HUDEP-2 (cell line): ENCODE measurements around the gene DEAF1.

Source experiments
- DNase-seq, 76 experiments: peaks; one replicate each; lab custom pipeline; 2025; ENCODE audit not compliant: unreplicated experiment in 76 of 76; lab: John Stamatoyannopoulos, UW

The DEAF1 gene

DNA sequence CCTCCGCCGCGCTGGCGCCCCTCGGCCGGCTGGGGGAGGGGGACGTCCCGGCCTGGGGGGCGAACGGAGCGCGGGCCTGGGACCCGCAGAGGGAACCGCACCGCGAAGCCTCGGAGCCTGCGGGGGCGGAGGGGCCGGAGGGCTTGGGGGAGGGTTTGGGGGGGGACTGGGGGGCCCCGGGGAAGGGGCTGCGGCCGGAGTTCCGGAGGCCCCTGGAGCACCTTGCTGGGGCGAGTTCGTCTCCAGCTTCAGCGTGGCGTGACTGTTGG is 67.8 kb downstream of the DEAF1 start:
- no peak for DNase-seq

DNA sequence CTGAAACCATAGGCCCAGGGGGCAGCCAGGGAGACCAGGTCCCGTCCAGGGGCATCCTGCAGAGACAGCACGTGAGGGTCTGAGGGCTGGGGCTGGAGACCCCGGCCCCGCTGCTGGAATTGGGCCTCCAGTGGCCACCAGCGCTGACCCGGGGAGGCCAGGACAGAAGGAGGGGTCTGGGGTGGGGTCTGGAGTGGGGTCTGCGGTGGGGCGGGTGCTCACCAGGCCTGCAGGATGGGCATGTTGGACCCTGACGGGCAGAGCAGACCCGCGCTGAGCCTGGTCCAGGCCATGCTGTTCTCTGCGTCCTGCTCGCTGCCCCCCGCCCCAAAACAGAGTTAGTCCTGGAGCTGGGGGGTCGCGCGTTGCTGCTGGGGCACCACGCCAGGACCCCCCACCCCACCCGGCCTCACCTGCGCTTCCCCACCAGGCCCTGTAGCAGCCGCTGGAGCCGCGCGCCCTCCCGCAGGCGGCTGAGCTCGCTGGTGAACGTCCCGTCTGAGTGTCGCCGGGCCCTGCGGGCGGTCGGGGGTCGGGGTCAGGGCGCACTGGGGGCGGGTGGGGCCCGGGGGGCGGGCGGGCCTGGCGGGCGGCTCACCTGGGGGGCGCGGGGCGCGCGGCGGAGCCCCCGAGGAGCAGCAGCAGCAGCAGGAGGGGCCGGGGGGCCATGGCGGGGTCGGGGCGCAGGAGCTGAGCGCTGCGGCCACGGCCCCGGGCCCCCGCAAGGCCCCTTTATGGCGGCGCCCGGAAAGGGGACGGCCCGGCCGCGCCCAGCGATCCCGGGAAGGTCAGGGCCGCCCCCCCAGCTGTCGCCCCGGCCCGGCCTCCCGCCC is 68.3 kb downstream of the DEAF1 start, which contains the start of gene SCT:
SCT (minus strand) TSS at position 707 of the 833 bp plus-strand sequence; CDS start at position 669, 38 bp downstream.
- DNase-seq = no peak

DNA sequence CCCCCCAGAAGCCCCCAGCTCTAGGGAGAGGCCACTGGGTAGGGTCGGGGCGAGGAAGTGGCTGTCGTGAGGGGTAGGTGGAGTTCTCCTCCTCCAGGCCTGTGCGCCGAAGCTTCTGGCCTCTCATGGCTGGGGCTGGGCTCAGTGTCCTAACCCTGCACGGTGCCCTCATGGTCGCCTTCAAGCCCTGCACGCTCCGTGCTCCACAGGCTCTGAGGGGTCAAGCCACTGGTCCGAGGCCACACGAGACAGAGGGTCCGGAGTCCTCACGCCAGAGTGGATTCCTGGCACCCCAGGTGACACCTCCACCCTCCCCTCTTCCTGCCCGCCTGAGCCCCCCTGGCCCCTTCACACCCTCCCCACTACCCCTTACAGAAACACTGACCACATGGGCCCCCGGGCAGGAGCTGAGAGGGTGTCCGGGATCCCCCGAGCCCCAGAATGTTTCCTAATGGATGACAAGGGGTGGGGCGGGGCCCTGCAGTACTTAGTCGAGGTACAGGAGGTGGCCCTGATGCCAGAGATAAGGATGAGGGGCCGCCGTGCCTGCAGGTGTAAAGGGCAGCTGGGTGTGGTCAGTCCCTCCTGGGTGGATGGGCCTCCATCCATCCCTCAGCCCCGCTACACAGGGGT is 69.3 kb downstream of the DEAF1 start:
- DNase-seq = no peak

DNA sequence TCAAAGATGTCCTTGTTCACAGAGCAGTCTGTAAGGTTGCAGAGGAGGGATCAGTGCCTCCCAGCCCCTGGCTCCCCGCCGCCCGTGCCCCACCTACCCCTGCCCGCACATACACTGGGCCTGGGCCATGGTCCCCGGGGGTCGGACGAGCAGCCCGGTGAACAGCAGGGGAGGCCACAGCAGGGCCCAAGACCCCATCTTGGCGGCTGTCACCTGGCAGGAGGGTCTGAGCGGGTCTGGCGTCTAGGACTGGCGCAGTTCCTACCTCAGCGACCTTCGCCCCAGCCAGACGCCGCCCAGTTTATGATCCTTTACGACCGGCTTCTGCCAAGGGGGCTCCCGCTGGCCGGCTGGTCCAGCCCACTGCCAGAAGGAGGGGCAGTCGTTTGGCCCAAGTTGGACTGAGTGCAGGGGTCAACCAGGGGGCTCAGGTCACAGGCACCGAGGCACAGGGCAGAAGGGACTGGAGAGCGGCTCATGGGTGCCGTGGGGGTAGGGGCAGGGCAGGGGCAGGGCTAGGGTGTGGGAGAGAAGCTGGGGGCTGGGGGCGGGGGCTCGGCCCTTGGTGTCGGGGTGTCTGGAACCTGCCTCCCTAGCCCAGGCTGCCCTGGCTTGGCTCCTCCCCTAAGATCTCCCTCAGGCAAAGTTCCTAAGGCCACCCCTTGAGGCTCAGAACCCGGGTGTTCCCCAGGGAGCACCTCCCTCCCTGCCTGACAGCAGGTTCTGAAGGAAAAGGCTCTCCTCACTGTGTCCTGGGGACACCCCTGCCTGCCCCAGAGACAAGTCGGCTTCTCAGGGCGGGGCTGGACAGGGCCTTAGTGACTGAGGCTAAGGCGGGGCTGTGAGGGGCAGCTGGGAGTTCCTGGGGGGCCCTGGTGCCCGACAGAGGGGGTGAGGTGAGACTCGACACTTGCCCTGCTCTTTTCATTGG is 70.1 kb downstream of the DEAF1 start, which contains the start of gene CDHR5:
CDHR5 (minus strand) TSS at position 251 of the 931 bp plus-strand sequence; CDS start at position 198, 53 bp downstream.
- DNase-seq = no peak

DNA sequence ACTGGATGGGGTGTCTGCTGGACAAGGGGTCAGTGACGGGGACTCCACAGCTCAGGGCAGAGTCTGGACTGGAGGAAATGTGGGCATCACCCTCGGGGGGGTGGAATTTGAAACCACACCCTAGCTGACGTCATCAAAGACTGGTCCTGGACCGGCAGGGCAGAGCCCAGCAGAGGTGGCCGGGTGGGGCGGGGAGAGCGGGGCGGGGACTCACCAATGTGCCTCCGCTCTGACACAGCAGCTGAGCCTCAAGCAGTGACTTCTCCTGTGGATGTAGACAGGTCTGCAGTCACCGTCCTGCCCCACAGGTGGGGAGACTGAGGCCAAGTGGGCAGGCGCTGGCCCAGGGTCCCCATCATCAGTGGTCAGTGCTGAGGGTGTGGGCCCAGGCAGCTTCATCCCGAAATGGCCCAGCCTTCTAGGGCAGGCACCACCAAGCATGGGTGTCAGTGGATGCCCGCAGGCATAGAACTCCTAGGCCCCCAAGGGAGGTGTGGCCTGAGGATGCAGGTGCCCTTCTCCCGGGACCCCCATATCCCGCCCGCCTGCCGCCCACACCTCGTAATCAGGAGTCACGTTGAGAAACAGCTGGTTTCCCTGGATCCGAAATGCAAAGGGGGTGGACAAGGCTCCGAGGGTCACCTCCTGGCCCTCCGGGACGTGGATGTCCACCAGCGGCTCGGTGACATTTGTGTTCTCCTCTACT is 70.9 kb downstream of the DEAF1 start:
- DNase-seq = peak in 43 of 76 experiments; percentile 8 to 69 (median 38)

DNA sequence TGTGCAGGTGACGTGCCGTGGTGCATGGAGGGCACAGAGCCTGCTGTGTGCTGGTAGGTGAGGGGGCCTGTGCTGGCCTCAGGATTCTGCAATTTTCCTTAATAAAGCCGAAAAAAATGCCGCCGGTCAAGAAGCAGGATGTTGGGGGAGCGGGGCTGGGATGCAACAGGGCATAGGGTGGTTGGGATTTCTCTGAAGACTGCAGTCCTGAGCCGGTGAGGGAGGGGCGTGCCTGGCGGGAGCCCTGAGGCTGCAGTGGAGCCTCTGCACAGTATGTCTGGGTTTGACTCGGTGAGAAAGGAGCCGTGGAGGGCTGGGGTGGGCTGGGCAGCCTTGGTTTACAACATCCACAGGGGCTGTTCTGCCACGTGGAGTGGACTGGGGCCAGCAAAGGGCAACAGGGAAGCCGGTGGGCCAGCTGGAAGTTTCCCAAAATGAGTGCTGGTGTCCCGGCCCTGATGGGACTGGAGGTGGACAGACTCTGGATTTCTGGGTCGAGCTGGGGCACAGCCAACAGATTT is 71.6 kb downstream of the DEAF1 start:
- no peak for DNase-seq

DNA sequence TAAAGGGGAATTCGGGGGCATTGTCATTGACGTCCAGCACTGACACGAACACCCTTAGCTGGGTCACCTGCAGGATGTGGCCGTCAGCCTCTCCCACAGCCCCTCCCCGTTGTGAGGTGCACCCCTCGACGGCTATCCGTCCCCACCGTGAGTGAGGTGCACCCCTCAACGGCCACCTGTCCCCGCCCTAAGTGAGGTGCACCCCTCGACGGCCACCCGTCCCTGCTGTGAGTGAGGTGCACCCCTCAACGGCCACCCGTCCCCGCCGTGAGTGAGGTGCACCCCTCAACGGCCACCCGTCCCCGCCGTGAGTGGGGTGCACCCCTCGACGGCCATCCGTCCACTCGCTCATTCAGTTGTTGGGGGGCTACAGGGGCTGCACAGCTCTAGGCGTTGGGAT is 73.2 kb downstream of the DEAF1 start:
- DNase-seq = no peak

DNA sequence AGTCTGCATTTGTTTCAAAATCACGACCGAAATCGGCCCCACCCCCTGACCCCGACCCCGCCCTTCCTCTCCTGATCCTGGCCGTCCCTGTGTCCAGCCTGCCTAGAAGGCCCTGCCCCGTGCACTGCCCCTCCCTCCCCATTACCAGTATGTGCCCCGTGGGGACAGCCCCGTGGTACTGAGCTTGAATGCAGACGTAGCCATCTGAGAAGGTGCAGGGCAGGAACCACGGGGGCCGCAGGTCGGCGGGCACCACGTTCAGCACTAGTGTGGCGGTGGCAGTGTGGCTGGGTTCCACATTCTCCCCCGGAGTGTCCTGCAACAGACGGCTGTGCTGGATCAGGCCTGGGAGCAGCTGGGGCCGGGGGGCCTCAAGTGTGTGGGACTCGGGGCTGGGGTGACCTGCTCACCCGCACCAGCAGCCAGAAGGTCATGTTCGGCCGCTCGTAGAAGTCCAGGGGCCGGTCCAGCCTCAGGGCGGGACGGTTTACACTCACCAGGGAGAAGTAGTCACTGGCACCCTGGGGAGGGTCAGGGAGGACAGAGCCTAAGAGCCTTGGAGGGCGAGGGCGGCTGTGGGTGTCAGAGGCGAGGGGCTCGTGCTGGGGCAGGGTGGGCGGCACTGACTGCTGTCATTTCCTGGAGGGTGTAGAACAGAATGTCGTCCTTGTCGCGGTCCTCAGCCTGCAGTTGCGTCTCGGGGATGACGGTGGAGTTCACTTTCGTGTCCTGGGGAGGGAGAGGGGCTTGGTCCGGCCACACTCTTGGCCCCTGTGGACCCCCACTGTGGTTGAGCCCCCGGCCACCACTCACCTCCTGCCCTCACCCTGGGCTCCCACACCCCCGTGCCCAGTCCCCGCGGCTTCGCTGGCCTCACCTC is 73.8 kb downstream of the DEAF1 start:
- no peak for DNase-seq

DNA sequence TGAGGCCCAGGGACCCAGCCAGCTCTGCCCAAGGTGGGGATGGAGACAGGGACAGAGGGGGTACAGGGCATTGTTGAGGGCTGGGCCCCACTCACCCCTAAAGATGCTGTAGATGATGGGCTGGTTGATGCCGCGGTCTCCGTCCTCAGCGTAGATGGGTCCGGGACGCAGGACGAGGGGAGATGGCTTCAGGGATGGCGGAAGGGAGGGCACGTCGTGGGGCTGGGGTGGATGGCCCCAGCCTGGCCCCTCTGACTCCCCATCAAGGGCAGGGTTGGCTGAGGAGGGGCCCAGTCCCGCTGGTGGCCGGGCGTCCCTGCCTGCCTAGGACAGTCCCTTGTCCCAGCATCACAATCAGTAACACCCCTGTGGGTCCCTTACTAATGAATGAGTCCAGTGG is 74.8 kb downstream of the DEAF1 start:
- no peak for DNase-seq

DNA sequence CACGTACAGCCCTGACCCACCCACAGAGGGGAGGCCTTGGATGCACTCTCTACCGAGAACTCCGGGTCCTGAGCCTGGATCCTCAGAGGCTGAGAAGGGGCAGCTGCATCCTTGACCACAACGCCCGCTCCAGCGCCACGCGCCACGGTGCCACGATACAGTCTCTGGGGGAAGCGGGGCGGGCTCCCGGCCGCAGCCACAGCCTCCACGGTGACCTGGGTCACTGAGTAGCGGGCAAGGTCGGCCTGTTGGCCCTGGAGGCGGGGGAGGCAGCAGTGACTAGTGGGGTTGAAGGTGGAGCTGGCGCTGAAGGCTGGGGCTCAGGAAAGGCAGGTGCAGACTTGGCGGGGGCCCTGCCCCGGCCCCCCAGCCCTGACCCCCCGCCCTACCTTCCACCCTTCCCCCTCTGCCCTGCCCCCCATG is 75.4 kb downstream of the DEAF1 start:
- no peak for DNase-seq

DNA sequence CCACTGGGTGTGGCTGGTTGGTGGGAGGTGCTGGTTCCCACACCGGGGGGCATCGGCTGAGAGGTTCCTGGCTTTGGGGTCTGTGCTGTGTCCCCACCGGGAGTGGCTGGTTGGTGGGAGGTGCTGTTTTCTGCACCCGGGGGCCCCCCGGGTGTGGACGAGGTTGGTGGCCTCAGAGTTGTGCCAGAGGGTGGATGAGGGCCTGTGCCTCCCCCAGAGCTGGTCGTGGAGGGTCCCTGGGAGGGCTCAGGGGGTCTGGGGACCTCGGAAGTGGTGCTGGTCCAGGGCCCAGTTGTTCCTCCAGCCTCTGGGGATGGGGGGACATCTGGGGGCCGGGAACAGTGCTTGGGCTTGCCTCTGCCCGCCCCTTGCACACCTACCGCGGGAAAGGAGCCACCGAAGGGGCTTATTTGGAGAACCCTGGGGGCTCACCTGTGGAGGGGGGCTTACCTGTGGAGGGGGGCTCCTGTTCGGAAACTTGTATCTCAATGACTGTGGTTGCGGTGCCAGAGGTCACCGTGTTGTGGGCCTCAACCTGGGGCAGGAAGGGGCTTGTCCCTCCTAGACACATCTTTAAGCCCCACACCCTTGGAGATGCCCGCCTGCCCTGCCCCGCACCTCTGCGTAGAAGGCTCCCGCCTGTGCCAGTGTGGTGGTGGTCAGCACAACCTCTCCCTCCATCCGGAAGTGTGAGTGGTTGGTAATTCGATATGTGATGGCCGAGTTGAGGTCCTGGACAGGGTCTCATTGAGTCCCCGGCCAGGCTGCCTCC is 76.0 kb downstream of the DEAF1 start:
- no peak for DNase-seq

DNA sequence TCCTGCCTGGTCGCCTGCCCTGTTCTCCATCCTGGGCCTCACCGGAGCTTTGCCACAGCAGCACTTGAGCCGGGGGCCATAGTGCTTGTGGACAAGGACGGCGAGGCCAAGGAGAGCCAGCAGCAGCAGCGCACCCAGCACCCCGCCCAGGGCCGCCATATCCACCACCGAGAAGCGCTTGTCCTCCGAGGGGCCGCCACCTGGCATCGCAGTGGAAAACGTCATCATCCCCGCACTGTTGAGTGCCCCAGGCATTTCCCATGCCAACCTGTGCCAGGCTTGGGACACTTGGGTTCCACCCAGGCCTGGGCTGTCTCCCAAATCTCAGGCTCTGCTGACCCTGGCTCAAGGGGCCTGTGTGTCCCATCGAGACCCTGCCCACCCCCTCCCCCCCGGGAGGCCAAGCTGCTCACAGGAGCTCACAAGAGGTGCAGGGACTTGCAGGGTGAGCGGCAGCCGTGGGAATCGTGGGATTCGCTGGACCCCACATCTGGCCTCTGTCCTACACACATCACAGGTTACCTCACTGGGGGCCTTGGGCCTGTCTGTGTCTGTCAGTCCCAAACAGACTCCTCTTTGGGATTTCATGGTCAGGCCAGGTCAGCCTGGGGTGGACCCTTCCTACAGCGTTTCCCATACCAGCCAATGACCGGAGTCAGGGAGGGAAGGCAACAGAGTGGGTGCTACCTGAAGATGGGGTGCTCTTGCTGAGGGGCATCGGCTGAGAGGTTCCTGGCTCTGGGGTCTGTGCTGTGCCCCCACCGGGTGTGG is 76.9 kb downstream of the DEAF1 start:
- no peak for DNase-seq

DNA sequence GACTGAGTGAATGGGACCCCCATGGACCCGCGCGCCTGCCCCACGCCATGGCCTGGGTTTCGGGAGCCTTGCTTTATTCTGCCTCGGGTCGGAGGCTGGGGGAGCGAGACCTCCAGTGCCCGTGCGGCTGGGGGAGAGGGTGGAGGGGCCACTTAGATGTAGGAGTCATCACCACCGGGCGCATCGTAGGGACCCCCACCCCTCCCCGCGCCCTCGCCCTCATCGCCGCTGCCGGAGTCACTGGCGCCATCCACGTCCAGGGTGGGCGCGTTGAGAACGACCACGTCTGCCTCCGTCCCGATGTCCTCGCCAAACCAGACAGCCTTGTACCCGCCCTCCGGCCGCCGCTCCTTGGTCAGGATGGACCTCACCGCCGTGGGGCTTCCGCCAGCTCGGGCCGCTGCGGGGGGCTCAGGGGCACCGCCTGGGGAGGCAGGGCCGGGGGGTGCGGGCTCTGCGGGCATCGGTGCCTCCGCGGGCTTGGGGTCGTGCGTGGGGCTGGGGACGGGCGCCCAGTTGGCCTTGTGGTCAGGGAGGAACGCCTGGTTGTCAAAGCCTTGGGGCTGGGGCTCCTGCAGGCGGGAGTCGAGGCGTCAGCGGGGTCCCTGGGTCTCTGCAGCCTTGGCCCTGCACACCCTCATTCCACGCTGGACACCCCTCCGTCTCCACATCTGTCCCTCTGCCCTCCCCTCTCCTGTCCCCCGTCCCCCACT is 77.7 kb downstream of the DEAF1 start:
- DNase-seq = no peak

DNA sequence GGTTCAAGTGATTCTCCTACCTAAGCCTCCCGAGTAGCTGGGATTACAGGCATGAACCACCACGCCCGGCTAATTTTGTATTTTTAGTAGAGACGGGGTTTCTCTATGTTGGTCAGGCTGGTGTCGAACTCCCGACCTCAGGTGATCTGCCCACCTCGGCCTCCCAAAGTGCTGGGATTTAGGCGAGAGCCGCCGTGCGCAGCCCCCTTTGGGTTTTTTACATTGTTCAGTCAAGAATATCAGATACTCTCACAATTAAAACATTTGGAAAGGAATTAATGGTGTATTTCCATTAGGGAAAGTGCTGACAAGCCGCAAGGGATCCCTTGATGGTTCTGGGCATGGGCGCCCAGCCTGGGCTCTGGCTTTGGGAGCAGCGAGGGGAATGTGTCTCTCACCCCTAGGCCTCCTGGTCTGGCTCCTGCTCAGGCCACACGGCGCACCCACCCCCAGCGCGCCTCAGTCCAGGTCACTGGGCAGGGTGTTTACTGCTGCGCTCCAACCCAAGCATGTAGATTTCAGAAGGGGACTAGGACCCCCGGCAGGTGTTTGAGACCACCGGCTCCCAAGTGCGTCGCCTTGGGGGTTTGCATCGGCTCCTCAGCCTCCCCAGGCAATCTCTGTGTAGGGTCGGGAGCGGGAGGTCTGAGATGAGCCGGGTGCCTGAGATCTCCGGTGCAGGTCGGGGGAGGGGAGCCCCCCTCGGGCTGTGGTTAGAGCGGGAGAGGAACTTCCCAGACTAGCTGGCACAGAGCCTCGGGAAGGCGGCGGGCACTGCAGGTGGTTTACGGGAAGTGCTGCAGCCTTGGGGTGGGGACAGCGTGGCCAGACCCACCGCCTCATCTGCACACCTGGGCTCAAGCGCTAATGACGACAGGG is 78.5 kb downstream of the DEAF1 start:
- no peak for DNase-seq

DNA sequence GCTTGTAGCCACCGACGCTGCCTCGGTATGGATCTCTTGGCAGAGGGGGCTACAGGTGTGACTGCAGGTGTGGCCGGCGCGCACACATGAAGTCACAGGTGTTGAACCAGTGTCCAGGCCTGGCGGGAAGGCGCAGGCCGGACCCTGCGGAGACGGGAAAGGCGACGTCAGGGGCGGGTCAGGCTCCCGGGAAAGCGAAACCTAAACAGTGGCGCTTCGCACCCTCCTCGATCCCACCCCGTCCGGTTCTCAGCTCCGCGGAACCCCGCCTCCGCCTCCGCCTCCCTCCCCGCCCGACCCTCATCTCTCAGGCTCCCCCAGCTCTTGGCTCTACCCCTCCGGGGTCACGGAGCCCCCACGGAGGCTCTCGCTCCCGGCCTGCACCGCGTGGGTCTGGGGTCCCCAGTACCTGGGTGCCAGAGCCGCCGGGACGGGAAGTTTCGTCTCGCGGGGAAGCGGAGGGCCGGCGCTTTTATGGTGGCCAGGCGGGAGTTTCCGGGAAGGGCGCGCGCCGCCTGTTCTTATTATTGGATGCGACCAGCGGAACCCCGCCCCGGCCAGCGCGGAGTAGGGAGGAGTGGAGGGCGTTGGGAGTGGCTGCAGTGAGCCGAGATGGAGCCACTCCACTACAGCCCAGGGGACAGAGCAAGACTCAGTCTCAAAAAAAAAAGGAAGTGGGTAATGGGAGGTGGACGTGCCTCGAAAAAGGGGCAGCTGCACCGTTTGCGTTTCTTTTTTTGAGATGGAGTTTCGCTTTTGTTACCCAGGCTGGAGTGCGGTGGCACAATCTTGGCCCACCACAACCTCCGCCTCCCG is 79.3 kb downstream of the DEAF1 start, which contains the start of gene IRF7:
IRF7 (minus strand) TSS at position 447 of the 816 bp plus-strand sequence. CDS start 586 bp downstream, outside the sequence.
- peak in 75 of 76 experiments; percentile 41 to 92 (median 81) for DNase-seq
